ENCODE measurements around the gene BLOC1S5. TPM values are rescaled to one million over a fixed set of nuclear protein-coding genes. Genes with fewer than 3 reads are reported as not detected.

The BLOC1S5 gene
- total and polyA plus RNA-seq, 2 of the 8 experiments (the other 6 are each of a cell fraction or from before 2014, with no cell fraction given) = 3.4 to 17.2 TPM

DNA sequence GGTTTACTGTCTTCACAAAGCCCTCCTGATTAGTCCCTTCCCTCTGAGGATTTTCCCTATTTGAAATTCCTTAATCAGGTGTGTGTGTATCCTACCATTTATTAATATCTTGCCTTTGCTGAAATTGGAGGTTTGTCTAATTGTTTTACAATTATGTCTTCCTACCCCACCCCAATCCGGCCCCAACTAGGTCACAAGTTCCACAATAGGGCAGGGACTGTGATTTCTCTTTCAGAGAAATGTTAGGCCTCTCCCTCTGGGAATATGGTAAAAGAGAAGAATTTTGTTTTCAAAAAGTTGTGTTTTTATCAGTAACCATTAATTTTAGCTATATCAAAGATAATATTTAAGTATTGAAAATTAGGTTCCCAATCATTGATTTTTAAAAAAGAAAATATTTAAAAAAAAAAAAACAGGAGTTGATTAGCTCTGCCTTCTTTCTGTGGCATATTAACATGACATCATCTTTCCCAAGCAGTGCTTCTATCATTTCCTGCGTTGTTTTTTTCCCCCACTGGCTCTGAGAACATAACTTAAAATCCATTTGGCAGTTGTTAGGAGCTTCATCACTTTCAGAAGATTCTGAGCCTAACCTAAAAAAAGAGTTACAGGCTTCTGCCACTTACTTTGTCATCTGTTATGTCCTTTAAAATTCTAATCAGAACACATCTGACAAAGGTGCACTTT lies 36.1 kb downstream of the BLOC1S5 start:
- H3K79me1 ChIP-seq (ENCODE audit: low read depth, low read length) = peaks cover 2% of the 10 kb centered on the region; the same call in 1 of the 2 replicates
- H4K5ac ChIP-seq (ENCODE audit: insufficient read length, low read depth, low read length) = no peak overlapping the region
- H3K27ac ChIP-seq (ENCODE audit: low read depth, low read length) = no peak overlapping the region
- H3K4me3 ChIP-seq (ENCODE audit: extremely low read depth in 1 of 4, insufficient read depth in 2 of 4, low read depth in 3 of 4, low read length in 4 of 4) = no peak overlapping the region
- H3K9ac ChIP-seq (replicated peaks in 1 of 4; ENCODE audit: extremely low read depth in 1 of 4, low read depth in 3 of 4, low read length in 3 of 4) = no peak overlapping the region
- FAIRE-seq (no peak), DNase-seq (ENCODE audit: low read depth in 1 of 2, low spot score in 2 of 2) (no peak)
- H4K20me1 ChIP-seq (replicated peaks in 1 of 2; ENCODE audit: control insufficient read depth in 1 of 2, insufficient read depth in 2 of 2, low read length in 2 of 2) = peaks cover 0 to 2% of the 10 kb centered on the region in 2 experiments
- H3K4me2 ChIP-seq (ENCODE audit: insufficient read depth in 1 of 2, low read depth in 2 of 2, low read length in 2 of 2) = no peak overlapping the region
- H3K4me1 ChIP-seq (replicated peaks in 1 of 4; ENCODE audit: control insufficient read depth in 3 of 4, insufficient read depth in 4 of 4, low read length in 3 of 4) = peaks cover 0 to 6% (median 3%) of the 10 kb centered on the region in 4 experiments; a peak in 2 of 7 replicates
- H2AK5ac ChIP-seq (ENCODE audit: low read depth, low read length) = no peak overlapping the region
- H3K14ac ChIP-seq (ENCODE audit: insufficient read length) = no peak overlapping the region
- H2BK120ac ChIP-seq (replicated peaks; ENCODE audit: low read depth, low read length) = no peak overlapping the region
- H3K79me2 ChIP-seq (ENCODE audit: control insufficient read depth in 1 of 2, insufficient read depth in 2 of 2, low read length in 2 of 2) = peaks cover 0 to 27% of the 10 kb centered on the region in 2 experiments; a peak in 2 of 4 replicates
- no peaks in the 10 kb centered on the region; a peak in 1 of 8 replicates for H3K36me3 ChIP-seq (ENCODE audit: control insufficient read depth in 2 of 4, insufficient read depth in 4 of 4, low read length in 3 of 4)
- no peak overlapping the region for H2AFZ ChIP-seq (ENCODE audit: low read length)
- no peaks in the 10 kb centered on the region for H3K27me3 ChIP-seq (replicated peaks in 1 of 4; ENCODE audit: control insufficient read depth in 3 of 4, extremely low read depth in 1 of 4, insufficient read depth in 3 of 4, low read length in 3 of 4)
- H3K56ac ChIP-seq (replicated peaks; ENCODE audit: insufficient read length, low read depth, low read length) = no peak overlapping the region
- H2BK5ac ChIP-seq (ENCODE audit: low read depth, low read length) = no peak overlapping the region
- H4K91ac ChIP-seq (replicated peaks; ENCODE audit: insufficient read length, low read length) = no peak overlapping the region
- ChIA-PET CTCF (ENCODE audit: partially characterized antibody) (interaction anchor here (0.6 kb wide), 1 partner anchor 34 kb away, joined by 3 read pairs; no protein-coding TSS in a partner anchor), POLR2A (ENCODE audit: partially characterized antibody) (no interaction called here)
- H3K4ac ChIP-seq (replicated peaks; ENCODE audit: insufficient read length, low read depth, low read length) = no peak overlapping the region
- H2BK20ac ChIP-seq (ENCODE audit: low read length) = no peak overlapping the region
- no peaks in the 10 kb centered on the region for H3K9me3 ChIP-seq (ENCODE audit: insufficient read depth in 2 of 2, low read depth in 1 of 2, low read length in 1 of 2)
- no peak overlapping the region for H3K23ac ChIP-seq (ENCODE audit: insufficient read length)
- H4K8ac ChIP-seq (ENCODE audit: extremely low read depth, insufficient read depth, low read length) = no peak overlapping the region
- TF ChIP-seq CHD2 (IDR thresholded peaks at IDR 0.05; ENCODE audit: low read length) (no peak), CEBPB (IDR thresholded peaks at IDR 0.05; ENCODE audit: low read depth, low read length) (no peak), BCL11A (IDR thresholded peaks at IDR 0.05; ENCODE audit: low read depth in 2 of 2, low read length in 2 of 2) (no peak), ZNF274 (IDR thresholded peaks at IDR 0.05; ENCODE audit: borderline replicate concordance, extremely low read depth, low read length) (no peak), SUZ12 (IDR thresholded peaks at IDR 0.05; ENCODE audit: low read length) (no peak), JUN (IDR thresholded peaks at IDR 0.05; ENCODE audit: low read depth, low read length) (no peak), TEAD4 (IDR thresholded peaks at IDR 0.05; ENCODE audit: low read depth, low read length) (no peak), EGR1 (IDR thresholded peaks at IDR 0.05; ENCODE audit: borderline replicate concordance, low read depth, low read length) (no peak), ASH2L (IDR thresholded peaks at IDR 0.05; ENCODE audit: low read length) (no peak), NRF1 (IDR thresholded peaks at IDR 0.05; ENCODE audit: low read depth, low read length) (no peak), SIRT6 (IDR thresholded peaks at IDR 0.05; ENCODE audit: low read length) (no peak), SRF (IDR thresholded peaks at IDR 0.05; ENCODE audit: low read depth, low read length) (no peak), PHF8 (conservative IDR thresholded peaks at IDR 0.05; ENCODE audit: low read depth, low read length) (no peak)
- no peak overlapping the region for H3K18ac ChIP-seq (ENCODE audit: extremely low read depth, low read length)
- no peak overlapping the region for H2BK15ac ChIP-seq (ENCODE audit: low read length)
- H2BK12ac ChIP-seq (ENCODE audit: low read depth, low read length) = no peak overlapping the region
- no peaks in the 10 kb centered on the region for H3K23me2 ChIP-seq (ENCODE audit: low read depth, low read length)
- WGBS, 2 experiments (ENCODE audit: extremely low coverage in 1 of 2, insufficient coverage in 1 of 2, insufficient read length in 1 of 2, insufficient replicate concordance in 2 of 2, low coverage in 1 of 2, low lambda C conversion rate in 2 of 2, missing lambda C conversion rate in 1 of 2) = 81% methylated on average over 2 of the region's 2 CpGs; no CpG with 5 or more reads in 1 of the 2 experiments
